Measurements from ENCODE around the gene ZNF561.

DNA sequence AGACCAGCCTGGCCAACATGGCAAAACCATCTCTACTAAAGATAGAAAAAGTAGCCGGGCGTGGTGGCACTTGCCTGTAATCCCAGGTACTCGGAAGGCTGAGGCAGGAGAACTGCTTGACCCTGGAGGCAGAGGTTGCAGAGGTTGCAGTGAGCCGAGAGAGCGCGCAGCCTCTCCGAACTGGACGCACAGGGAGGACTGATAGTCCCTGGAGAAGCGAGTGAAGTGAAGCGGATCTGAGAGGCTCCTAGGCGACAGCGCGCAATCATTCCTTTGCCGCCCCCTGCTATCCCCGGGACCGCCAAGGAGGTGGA is 233 bp downstream of the ZNF561 start:
- TF ChIP-seq TAF1 (IDR thresholded peaks at IDR 0.05; ENCODE audit: low read depth, low read length) (no peak; the same call in 1 of the 2 replicates), POLR2A (IDR thresholded peaks at IDR 0.05; ENCODE audit: low read depth, low read length) (no peak)
